GM10847 (cell line): ENCODE results near the gene AFAP1.

Experiments
- POLR2A ChIP-seq: IDR thresholded peaks from 2 replicates; pipeline ENCODE4 v1.6.1; 2011; ENCODE audit not compliant: insufficient read length; ENCODE audit errors: extremely low read depth

AFAP1 gene

GRCh38 chr4:7899184-7899869 lies 40.3 kb downstream of the AFAP1 start:
- TF ChIP-seq POLR2A, result no peak

GRCh38 chr4:7898385-7898784 lies 41.3 kb downstream of the AFAP1 start:
- no peak for TF ChIP-seq POLR2A

GRCh38 chr4:7897811-7898210 lies 41.9 kb downstream of the AFAP1 start:
- TF ChIP-seq POLR2A, result no peak

GRCh38 chr4:7894677-7895181 lies 44.9 kb downstream of the AFAP1 start:
- TF ChIP-seq POLR2A, result no peak

- TF ChIP-seq POLR2A, result no peak
Observed at GRCh38 chr4:7894098-7894676, 45.5 kb downstream of the AFAP1 start.

GRCh38 chr4:7893539-7893938 lies 46.1 kb downstream of the AFAP1 start:
- TF ChIP-seq POLR2A, result no peak

- TF ChIP-seq POLR2A, result no peak
Observed at GRCh38 chr4:7892212-7893019, 47.2 kb downstream of the AFAP1 start.

GRCh38 chr4:7890635-7891393 lies 48.8 kb downstream of the AFAP1 start:
- TF ChIP-seq POLR2A, result no peak

- TF ChIP-seq POLR2A, result no peak
Observed at GRCh38 chr4:7887436-7887835, 52.2 kb downstream of the AFAP1 start.

GRCh38 chr4:7886007-7886973 lies 53.4 kb downstream of the AFAP1 start:
- TF ChIP-seq POLR2A, result no peak

GRCh38 chr4:7885216-7886006 lies 54.2 kb downstream of the AFAP1 start:
- TF ChIP-seq POLR2A, result no peak

- no peak for TF ChIP-seq POLR2A
Observed at GRCh38 chr4:7880683-7881082, 59.0 kb downstream of the AFAP1 start.

- TF ChIP-seq POLR2A, result no peak
Observed at GRCh38 chr4:7879127-7879526, 60.5 kb downstream of the AFAP1 start.

GRCh38 chr4:7878323-7878722 lies 61.3 kb downstream of the AFAP1 start:
- TF ChIP-seq POLR2A, result no peak

GRCh38 chr4:7877176-7877575 lies 62.5 kb downstream of the AFAP1 start:
- no peak for TF ChIP-seq POLR2A
